B cell (primary cell): ENCODE results near the gene ACTN3. TPM values are rescaled to one million over a fixed set of nuclear protein-coding genes. Genes with fewer than 3 reads are reported as not detected.
A peak's percentile ranks its signal among the peaks of the same experiment; 100 is the strongest.

Source experiments
- ATAC-seq: fragments of 200-7000 bp; cut with Tn5 transposase; one replicate; pipeline ENCODE4 v1.10.0; 2021; ENCODE audit warnings: low read depth, mild to moderate bottlenecking, moderate number of reproducible peaks, moderate library complexity
- CTCF ChIA-PET: fragments of 350-600 bp; sonication (Branson Sonifier 250); formaldehyde crosslinking; loops from one replicate; lab custom pipeline; 2021; ENCODE audit warnings: antibody characterized with exemption, inconsistent platforms; lab: Charles Lee
- POLR2A ChIA-PET: fragments of 350-600 bp; sonication (Branson Sonifier 250); formaldehyde crosslinking; loops from one replicate; lab custom pipeline; 2021; ENCODE audit warnings: antibody characterized with exemption; lab: Charles Lee
- DNase-seq: peaks from one replicate; pipeline ENCODE4 v3.0.0; 2013
- H2AFZ ChIP-seq: 2 replicates; pipeline ENCODE4 v1.6.1; 2012; ENCODE audit warnings: mild to moderate bottlenecking, low read depth, low read length; ENCODE audit not compliant: insufficient read depth, poor library complexity, severe bottlenecking
- H3K27ac ChIP-seq, 2 donors: 1 replicate in 1 of 2; 2 replicates in 1 of 2; pipeline ENCODE4 v1.5.1; 2012 to 2013; ENCODE audit warnings: low read length in 2 of 2, mild to moderate bottlenecking in 2 of 2, moderate library complexity in 1 of 2
- H3K27me3 ChIP-seq, 4 experiments: fragments of 200-600 bp in 1 of 4; sonication (generic) in 1 of 4; replicated peaks in 1 of 4; 1 replicate in 2 of 4; 2 replicates in 2 of 4; pipeline versions ENCODE4 v1.6.1 to v1.7.0; 2013 to 2016; ENCODE audit warnings: low read length in 3 of 4, mild to moderate bottlenecking in 2 of 4, mixed read lengths in 1 of 4, moderate library complexity in 1 of 4; ENCODE audit not compliant: insufficient read depth in 4 of 4, control insufficient read depth in 3 of 4; ENCODE audit errors: control extremely low read depth in 1 of 4
- H3K36me3 ChIP-seq, 2 experiments: replicated peaks in 1 of 2; 1 replicate in 1 of 2; 2 replicates in 1 of 2; pipeline versions ENCODE4 v1.6.1 to v1.7.1; 2013; ENCODE audit warnings: low read length in 1 of 2; ENCODE audit not compliant: insufficient read depth in 2 of 2, control insufficient read depth in 1 of 2; ENCODE audit errors: control extremely low read depth in 1 of 2, extremely low read depth in 1 of 2
- H3K4me1 ChIP-seq, 2 donors: fragments of 200-600 bp in 1 of 2; sonication (generic) in 1 of 2; 1 replicate in 1 of 2; 2 replicates in 1 of 2; pipeline versions ENCODE4 v1.5.1 to v1.6.1; 2013 to 2017; ENCODE audit warnings: low read length in 2 of 2; ENCODE audit not compliant: control insufficient read depth in 2 of 2, insufficient read depth in 2 of 2
- H3K4me2 ChIP-seq: replicated peaks from 2 replicates; pipeline ENCODE3; 2012; ENCODE audit warnings: mild to moderate bottlenecking, low read depth, low read length; ENCODE audit not compliant: poor library complexity, severe bottlenecking
- H3K4me3 ChIP-seq, 5 experiments: fragments of 200-600 bp in 1 of 5; sonication (generic) in 1 of 5; 1 replicate in 3 of 5; 2 replicates in 2 of 5; pipeline versions ENCODE4 v1.5.1 to v1.7.0; 2011 to 2016; ENCODE audit warnings: low read length in 4 of 5, mild to moderate bottlenecking in 4 of 5, low read depth in 2 of 5, control low read depth in 1 of 5, moderate library complexity in 1 of 5; ENCODE audit not compliant: insufficient read depth in 1 of 5; ENCODE audit errors: control extremely low read depth in 1 of 5, extremely low read depth in 1 of 5
- H3K79me2 ChIP-seq: fragments of 200-600 bp; sonication (generic); one replicate; pipeline ENCODE4 v1.6.0; 2016; ENCODE audit warnings: low read length; ENCODE audit not compliant: control insufficient read depth, insufficient read depth
- H3K9ac ChIP-seq: fragments of 200-600 bp; sonication (generic); 2 replicates; pipeline ENCODE4 v1.6.1; 2017; ENCODE audit warnings: mild to moderate bottlenecking, low read length, moderate library complexity
- H3K9me3 ChIP-seq, 3 donors: one replicate each; pipeline versions ENCODE4 v1.6.1 to v1.7.1; 2013; ENCODE audit warnings: low read length in 2 of 3; ENCODE audit not compliant: control insufficient read depth in 2 of 3, insufficient read depth in 1 of 3; ENCODE audit errors: control extremely low read depth in 1 of 3
- H4K20me1 ChIP-seq: 2 replicates; pipeline ENCODE4 v1.6.0; 2012; ENCODE audit warnings: mild to moderate bottlenecking, low read length; ENCODE audit not compliant: insufficient read depth, control insufficient read depth, poor library complexity, severe bottlenecking
- H3K27ac Mint-ChIP-seq: one replicate; pipeline ENCODE4 v1.8.0; 2021; ENCODE audit warnings: mixed read lengths
- H3K27me3 Mint-ChIP-seq: one replicate; pipeline ENCODE4 v1.8.0; 2021; ENCODE audit warnings: mixed read lengths
- H3K4me1 Mint-ChIP-seq: one replicate; pipeline ENCODE4 v1.8.0; 2021; ENCODE audit warnings: mixed read lengths
- H3K4me3 Mint-ChIP-seq: one replicate; pipeline ENCODE4 v1.8.0; 2021; ENCODE audit warnings: mixed read lengths
- H3K9me3 Mint-ChIP-seq: one replicate; pipeline ENCODE4 v1.8.0; 2022; ENCODE audit warnings: mixed read lengths; ENCODE audit not compliant: insufficient read depth
- CTCF ChIP-seq: fragments of 200-600 bp; IDR thresholded peaks from one replicate; pipeline ENCODE4 v1.8.0; 2022; ENCODE audit warnings: antibody characterized with exemption, mild to moderate bottlenecking
- EZH2 ChIP-seq: IDR thresholded peaks from 2 replicates; pipeline ENCODE4 v1.6.1; 2012; ENCODE audit warnings: borderline replicate concordance, low read depth, mild to moderate bottlenecking, moderate library complexity, low read length; ENCODE audit not compliant: insufficient read depth, poor library complexity, severe bottlenecking
- WGBS: methylation state at CpG from one replicate; pipeline ENCODE4 v1.1.5; 2013; ENCODE audit warnings: missing lambda C conversion rate; ENCODE audit not compliant: insufficient coverage; 5-methylcytosine and 5-hydroxymethylcytosine counted together
- intact Hi-C: fragments of 100-400 bp; cut with micrococcal nuclease; formaldehyde crosslinking; loops from one replicate; pipeline ENCODE4 v1.10.0; 2022
- polyA plus RNA-seq: library from polyadenylated mRNA; depleted of rRNA; stranded (reverse); fragments of >200 nt; gene quantifications from 2 replicates; pipeline ENCODE4 v1.2.3, GENCODE V29; 2012
- total RNA-seq, 2 donors: library from RNA; stranded (reverse); fragments of 120-200 nt in 1 of 2; gene quantifications; 1 replicate in 1 of 2; 2 replicates in 1 of 2; pipeline versions ENCODE4 v1.2.3 to v1.2.4, GENCODE V29; 2013 to 2022

The ACTN3 gene
- total and polyA plus RNA-seq, 2 donors (not counting 1 experiment from before 2014, with no cell fraction given), result 0.22 TPM; not detected in 1

GRCh38 chr11:66557733-66558326, 11.1 kb downstream of the ACTN3 start:
- H3K79me2 ChIP-seq, result no peaks in the 10 kb centered on the region
- no peak overlapping the region for H3K27ac Mint-ChIP-seq
- no peak for TF ChIP-seq CTCF
- H3K9me3 ChIP-seq, result peaks cover 0 to 4% (median 0%) of the 10 kb centered on the region in 3 donors
- CTCF ChIA-PET, result no interaction called here
- no peaks in the 10 kb centered on the region for H4K20me1 ChIP-seq
- no peaks in the 10 kb centered on the region for H3K36me3 ChIP-seq
- H3K27ac ChIP-seq, result no peak overlapping the region
- H2AFZ ChIP-seq, result no peak overlapping the region
- no peak for ATAC-seq
- no peak overlapping the region for H3K4me2 ChIP-seq
- peaks cover 2% of the 10 kb centered on the region for H3K4me1 Mint-ChIP-seq
- DNase-seq, result no peak
- WGBS, result 97% methylated on average over 24 of the region's 24 CpGs
- H3K27me3 Mint-ChIP-seq, result peaks cover 23% of the 10 kb centered on the region
- intact Hi-C loops, result no loop called here
- POLR2A ChIA-PET, result no interaction called here
- no peak overlapping the region for H3K4me3 Mint-ChIP-seq
- peaks cover 5 to 6% of the 10 kb centered on the region in 2 donors for H3K4me1 ChIP-seq
- H3K4me3 ChIP-seq, result no peak overlapping the region
- H3K9ac ChIP-seq, result no peak overlapping the region
- peaks cover 0 to 26% (median 0%) of the 10 kb centered on the region in 4 experiments for H3K27me3 ChIP-seq
- no peaks in the 10 kb centered on the region for H3K9me3 Mint-ChIP-seq

DNA sequence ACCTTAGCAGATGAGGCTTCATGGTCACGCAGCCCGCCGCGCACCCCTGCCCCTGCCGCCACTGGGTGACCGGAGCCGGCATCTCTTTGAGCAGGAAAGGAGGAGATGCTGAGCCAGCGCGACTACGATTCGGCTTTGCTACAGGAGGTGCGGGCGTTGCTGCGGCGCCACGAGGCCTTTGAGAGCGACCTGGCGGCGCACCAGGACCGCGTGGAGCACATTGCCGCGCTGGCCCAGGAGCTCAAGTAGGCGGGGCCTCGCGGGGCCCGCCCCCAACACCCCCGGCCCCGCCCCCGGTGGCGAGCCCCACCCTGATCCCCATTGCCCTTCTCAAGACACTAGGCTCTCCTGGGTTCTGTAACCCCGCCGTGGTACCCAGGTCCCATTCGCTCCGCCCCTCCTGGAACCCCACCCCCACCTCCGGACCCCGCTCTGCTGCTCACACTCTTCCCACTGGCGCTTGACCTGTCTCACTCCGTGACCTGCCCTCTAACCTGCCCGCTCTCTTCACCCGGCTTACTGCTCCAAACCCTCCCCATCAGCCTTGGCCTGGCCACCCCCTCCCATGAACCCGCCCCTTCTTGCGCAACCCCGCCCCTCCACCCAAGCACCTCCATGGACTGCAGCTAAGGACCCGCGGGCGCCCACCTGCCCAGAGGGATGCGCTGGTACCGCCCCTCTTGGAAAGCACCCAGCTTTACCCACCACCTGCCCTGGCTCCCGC, 12.6 kb downstream of the ACTN3 start:
- Histone ChIP-seq H3K4me3 (no peak overlapping the region), H3K27ac (no peak overlapping the region), H3K4me1 (peaks cover 5 to 6% of the 10 kb centered on the region in 2 donors), H3K79me2 (no peaks in the 10 kb centered on the region), H3K36me3 (no peaks in the 10 kb centered on the region), H4K20me1 (no peaks in the 10 kb centered on the region), H3K4me2 (peak overlapping the region; percentile 52), H3K9ac (no peak overlapping the region), H3K27me3 (peaks cover 0 to 26% (median 0%) of the 10 kb centered on the region in 4 experiments), H3K9me3 (peaks cover 0 to 4% (median 0%) of the 10 kb centered on the region in 3 donors), H2AFZ (no peak overlapping the region)
- Mint-ChIP-seq H3K27ac (no peak overlapping the region), H3K9me3 (no peaks in the 10 kb centered on the region), H3K4me3 (peak overlapping the region; percentile 16), H3K4me1 (peaks cover 2% of the 10 kb centered on the region), H3K27me3 (peaks cover 23% of the 10 kb centered on the region)
- DNase-seq (no peak), ATAC-seq (peak; percentile 47)
- no peak for TF ChIP-seq EZH2
- TF ChIP-seq CTCF, result no peak
- WGBS, result 30% methylated on average over 41 of the region's 50 CpGs
- ChIA-PET POLR2A (interaction anchor here (1.0 kb wide), 2 partner anchors 57 to 79 kb away, joined by 3 read pairs; partner anchors contain the start of genes DPP3 and RBM14), CTCF (interaction anchor here (1.3 kb wide), 1 partner anchor 20 kb away, joined by 3 read pairs; no protein-coding TSS in a partner anchor)
- intact Hi-C loops, result no loop called here
